C1 segment of cervical spinal cord (tissue), 14 donors: Measurements from ENCODE around the gene TP53I13.

ENCODE experiments used
- DNase-seq, 14 donors: peaks; one replicate each; lab custom pipeline; 2025; lab: John Stamatoyannopoulos, UW

TP53I13 gene

DNA sequence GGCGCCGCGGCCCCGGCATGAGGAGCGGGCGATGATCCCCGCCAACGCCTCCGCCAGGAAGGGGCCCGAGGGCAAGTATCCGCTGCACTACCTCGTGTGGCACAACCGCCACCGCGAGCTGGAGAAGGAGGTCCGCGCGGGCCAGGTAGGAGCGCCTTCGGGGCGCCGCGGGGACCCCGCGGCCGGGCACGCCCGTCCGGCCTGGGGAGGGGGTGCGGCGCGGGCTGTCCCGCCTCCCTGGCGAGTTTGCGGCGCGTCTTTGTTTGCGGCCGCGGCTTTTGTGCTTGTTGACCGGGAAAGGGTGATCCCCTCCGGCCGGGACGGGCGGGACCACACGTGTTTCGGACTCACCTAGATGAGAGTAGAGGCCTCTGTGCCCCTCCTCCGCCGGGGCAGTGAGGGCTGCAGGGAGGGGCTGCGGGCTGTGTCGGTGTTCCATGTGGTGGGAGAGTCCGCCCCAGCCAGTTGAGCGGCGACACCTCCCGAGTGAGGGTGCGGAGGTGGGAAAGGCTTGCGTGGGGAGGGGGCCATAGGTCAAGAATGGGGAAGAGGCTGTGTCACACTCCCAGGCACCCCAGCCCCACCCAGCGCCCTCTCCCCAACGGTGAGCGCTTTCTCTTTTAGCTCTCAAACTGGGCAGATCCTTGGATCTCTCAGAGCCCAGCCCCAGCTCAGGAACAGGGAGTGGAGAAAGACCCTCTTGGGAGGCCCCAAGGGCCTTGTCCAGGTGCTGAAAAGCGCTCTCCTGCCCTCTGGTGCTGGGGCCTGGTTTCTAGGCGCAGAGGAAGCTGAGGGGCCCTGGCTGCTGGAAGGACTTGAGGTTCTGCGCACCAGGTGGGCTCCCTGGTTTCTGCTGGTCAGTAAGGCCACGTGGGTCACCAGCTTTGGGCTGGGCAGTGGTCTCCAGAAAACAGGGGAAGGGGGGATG is 25.4 kb downstream of the TP53I13 start:
- DNase-seq, result peak in 1 of 14 donors; percentile 26

DNA sequence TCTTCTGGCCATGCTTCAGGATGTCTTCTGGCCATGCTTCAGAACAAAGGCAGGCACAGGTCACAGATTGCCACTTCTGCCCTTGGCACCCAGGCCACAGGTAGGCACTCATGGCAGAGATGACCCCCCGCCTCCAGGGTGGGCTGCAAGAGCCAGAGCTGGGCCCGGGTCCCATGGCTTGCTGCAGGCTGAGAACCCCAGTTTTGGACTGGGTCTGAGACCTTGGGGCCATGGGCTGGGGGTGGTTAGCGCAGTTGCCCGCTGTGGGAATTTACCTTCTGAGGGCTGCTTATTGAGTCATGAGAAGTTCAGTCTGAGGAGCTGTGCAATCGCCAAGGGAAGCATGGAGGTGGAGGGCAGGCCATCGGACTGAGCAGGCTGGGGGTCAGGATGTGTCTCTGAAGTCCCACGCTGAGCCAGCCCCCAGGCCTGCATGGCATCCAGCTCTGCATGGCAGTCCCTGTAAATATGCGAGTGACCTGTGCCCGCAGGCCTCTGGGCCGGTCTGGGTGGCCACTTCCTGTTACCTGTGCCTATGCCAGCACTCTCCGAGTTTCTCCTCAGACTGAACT is 26.1 kb downstream of the TP53I13 start:
- no peak for DNase-seq

DNA sequence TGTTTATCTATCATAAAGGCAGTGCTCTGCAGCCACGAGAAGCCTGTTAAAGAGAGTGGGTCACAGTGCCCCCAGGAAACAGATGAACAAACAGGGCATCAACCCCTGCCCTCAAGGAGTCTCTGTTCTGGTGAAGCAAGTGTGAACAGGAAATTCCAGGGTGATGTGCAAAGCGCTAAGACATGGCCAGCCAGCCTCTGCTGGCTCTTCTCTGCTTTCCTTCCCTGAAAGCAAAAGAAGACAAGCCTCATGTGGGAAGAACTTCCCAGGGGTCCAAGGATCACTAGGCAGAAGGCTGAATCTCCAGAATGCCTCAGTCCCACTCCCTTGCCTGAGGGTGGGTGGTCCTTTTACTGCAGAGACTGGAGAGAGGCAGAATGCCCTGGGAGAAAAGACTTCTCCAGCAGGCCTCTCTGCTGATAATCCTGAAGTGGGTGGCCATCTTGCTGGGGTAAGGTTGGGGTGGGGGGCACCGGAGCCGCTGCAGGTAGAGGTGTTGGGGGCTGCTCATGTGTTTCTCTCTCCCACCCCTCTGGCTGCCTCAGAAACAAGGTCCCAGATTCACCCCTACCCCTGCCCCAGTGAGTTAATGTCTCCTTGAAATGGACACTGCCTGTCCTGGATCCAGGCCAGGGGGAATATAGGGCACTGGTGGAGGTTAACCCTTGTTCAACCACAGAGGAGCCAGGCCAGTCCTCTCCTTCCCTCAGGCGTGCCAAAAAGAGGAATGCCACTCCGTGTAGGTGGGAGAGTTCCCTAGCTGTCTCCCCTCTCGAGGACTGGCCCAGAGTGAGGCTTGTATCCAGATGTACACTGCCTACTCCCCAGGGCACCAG is 26.8 kb downstream of the TP53I13 start:
- peak in 1 of 14 donors; percentile 37 for DNase-seq

DNA sequence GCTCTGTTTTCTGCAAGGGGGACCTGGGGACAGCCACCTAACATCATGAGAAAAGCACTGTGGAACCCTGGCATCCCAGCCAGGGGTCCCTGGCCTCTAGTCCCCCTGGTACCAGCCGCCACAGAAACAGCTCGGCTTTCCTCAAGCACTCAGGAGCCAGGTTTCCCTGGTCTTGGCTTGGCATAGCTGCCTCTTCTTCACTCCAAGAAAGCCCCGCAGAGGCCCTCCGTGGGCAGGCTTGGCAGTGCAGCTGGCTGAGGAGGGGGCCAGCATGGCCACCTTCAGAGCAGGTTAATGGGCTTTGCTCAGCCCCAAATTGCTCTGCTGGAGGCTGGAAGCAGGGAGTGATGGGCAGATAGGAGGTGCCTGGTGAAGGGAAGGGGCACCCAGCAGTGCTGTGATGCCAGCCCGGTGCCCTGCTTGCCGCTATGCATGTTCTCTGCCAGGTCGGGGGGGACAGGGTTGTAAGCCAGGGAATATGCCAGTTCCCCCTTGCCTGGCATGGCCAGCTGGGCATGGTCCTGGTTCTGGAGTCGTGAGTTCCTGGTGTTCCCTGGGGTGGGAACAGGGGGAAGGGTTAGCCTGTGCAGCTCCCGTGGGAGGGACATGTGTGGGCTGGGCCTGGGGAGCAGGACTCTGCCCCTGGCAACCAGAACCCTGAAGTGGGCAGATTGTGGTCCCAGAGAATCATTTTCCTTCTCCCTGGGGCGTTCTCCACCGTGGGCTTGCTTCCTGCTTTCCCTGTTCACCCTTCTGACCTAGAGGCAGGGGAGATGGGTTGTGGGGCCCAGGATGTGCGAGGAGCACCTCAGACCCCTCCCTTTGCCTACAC is 27.7 kb downstream of the TP53I13 start:
- DNase-seq, result peak in 1 of 14 donors; percentile 32

DNA sequence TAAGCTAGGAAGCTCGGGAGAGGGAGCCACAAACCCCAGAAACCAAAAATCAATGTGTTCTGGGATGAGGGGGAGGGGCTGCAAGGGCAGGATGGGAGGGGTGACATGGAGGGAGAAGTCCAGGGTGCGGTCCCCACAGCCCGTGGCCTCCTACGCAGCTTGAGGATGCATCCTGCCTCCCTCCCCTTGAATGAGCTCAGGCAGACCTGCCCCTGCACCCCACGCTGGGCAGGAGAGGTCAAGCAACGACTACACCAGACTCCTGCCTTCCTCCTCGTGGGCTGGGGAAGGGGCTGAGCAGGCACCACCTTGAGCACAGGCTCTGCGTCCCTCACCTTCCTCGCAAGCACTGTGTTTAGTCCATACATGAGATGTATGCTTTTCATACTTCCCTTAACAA is 28.3 kb downstream of the TP53I13 start:
- DNase-seq, result no peak

DNA sequence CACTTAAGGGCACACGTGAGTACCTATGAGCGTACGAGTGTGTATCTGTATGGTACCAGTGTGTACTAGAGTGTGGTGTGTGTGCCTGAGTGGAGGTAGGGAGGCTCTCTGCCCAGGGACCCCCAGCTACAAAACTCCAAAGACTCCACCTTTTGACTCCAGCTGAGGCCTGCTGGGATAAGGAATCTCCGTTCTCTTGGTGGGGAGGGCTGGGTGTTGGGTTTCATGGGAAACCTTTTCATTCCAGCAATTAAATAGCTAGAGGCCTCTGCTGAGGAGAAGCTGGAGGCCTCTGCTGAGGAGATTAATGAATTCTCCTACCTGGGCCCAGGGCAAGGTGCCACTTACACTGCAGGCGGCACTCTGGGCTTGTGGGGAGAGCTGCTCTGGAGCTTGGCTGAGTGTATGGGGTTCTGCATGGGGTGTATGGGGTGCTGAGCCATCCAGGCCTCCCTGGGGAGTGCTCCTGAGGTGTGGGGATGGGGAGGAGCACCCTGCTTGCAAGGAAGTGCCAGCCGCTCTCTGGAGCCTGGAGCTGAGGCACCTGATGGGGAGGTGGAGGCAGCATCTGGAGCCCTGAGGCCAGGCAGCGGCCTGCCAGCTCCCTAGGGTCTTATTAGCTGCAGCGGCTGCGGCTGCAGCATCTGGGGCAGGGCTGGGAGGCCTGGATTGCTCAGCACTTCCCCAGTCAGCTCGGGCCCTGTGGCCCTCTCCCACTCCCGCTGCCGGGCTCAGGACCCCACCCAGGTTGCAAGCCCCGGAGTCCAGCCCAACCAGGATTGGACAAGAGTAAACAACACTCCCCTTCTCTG is 29.1 kb downstream of the TP53I13 start:
- peak in 1 of 14 donors; percentile 13 for DNase-seq

DNA sequence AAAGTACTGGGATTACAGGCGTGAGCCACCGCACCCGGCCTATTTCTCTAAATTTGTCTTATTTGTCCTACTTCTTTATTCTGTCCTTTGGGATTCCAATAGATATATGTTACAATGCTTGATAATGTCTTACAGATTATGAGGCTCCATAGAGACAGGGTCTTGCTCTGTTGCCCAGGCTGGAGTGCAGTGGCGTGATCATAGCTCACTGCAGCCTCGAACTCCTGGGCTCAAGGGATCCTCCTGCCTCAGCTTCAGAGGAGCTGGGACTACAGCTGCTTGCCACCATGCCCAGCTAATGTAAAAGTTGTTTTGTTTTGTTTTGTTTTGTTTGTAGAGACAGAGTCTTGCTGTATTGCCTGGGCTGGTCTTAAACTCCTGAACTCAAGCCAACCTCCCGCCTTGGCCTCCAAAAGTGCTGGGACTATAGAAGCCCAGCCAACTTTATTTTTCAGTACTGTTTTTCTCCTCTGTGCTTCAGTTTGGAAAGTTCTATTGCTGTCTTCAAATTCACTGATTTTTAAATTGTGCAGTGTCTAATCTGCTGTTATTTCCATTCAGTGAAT is 34.7 kb downstream of the TP53I13 start:
- DNase-seq, result no peak

DNA sequence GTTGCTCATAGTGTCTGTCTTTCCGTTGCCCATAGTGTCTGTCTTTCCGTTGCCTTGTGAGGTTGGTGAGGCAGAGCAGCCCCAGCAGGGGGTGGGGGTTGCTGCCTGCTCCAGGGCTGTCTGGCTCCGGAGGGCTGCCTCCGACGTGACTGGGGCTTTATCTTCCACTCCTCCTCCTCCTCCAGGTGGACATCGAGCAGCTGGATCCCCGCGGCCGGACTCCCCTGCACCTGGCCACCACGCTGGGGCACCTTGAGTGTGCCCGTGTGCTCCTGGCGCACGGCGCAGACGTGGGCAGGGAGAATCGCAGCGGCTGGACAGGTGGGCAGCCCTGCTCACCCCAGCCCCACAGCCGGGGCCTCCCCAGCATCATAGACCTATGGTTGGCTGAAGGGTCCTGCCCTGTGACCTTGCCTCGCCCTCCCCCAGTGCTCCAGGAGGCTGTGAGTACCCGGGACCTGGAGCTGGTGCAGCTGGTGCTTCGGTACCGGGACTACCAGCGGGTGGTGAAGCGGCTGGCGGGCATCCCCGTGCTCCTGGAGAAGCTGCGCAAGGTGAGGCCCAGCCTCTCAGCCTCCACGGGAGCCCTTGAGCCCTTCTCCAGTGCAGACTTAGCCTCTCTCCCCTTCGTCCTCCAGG is 39.2 kb downstream of the TP53I13 start:
- DNase-seq, result no peak

DNA sequence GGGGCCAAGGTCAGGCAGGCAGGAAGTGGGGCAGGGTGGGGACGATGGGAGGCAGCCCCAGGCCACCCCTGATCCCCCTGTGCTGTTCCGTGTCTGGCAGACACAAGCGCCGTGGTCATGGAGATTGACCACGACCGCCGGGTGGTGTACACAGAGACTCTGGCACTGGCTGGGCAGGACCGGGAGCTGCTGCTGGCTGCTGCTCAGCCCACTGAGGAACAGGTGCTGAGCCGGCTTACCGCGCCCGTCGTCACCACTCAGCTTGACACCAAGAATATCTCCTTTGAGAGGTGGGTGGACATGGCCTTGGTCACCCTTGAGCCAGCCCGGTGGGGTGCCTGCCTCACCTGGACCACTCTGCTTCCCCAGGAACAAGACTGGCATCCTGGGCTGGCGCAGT is 40.5 kb downstream of the TP53I13 start:
- no peak for DNase-seq

DNA sequence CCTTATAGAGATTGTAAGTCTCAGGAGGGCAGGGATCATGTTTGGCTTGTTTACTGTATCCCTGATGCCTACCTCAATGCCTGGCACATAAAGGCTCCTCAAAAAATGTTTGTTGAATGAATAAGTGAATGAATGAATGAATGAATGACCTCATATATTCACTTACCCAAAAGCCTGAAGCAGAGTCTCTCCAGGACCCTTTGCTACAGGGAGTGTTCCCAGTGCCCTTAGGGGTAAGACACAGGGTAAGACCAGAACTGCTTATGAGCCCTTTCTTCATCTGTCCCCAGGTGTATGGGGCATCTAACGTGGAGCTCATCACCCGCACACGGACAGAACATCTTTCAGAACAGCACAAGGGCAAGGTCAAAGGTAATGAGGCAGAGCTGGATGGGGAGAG is 41.9 kb downstream of the TP53I13 start:
- DNase-seq, result no peak

DNA sequence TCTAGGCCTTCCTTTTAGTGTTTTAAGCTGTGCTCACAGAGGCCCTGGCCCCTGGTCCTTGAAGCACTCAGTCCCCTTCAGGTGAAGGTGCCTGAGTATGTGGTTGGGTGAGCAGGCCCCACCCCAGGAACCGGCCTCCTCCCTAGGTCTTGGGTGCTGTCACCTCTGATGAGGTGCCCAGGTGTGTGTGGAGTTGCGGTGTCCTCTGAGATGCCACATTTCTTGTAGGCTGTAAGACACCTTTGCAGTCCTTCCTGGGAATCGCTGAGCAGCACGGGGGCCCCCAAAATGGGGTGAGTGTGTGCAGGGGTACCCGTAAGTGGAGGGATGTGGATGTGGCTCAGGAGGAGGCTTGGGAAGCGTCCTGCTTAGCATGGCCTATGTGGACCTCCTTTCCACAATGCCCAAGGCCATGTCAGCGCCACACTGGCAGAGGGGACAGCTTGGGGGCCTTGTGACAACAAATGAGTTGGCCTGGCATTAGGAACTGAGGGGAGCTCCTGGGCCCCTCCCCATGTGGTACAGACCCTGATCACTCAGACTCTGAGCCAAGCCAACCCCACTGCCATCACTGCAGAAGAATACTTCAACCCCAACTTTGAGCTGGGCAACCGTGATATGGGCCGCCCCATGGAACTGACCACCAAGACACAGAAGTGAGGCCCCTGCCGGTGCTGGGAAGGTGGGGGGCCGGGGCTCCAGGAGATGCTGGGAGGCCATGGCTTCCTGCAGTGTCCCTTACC is 43.0 kb downstream of the TP53I13 start:
- no peak for DNase-seq

DNA sequence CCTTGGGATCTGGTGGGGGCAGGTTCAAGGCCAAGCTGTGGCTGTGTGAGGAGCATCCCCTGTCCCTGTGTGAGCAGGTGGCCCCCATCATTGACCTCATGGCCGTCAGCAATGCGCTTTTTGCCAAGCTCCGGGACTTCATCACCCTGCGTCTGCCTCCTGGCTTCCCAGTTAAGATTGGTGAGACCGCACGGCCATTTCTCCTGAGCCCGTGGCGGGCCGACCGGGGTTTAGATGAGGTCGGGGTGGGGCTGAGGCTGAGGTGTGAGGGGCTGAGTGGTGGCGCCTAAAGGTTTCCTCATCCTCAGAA is 43.5 kb downstream of the TP53I13 start:
- DNase-seq, result no peak

DNA sequence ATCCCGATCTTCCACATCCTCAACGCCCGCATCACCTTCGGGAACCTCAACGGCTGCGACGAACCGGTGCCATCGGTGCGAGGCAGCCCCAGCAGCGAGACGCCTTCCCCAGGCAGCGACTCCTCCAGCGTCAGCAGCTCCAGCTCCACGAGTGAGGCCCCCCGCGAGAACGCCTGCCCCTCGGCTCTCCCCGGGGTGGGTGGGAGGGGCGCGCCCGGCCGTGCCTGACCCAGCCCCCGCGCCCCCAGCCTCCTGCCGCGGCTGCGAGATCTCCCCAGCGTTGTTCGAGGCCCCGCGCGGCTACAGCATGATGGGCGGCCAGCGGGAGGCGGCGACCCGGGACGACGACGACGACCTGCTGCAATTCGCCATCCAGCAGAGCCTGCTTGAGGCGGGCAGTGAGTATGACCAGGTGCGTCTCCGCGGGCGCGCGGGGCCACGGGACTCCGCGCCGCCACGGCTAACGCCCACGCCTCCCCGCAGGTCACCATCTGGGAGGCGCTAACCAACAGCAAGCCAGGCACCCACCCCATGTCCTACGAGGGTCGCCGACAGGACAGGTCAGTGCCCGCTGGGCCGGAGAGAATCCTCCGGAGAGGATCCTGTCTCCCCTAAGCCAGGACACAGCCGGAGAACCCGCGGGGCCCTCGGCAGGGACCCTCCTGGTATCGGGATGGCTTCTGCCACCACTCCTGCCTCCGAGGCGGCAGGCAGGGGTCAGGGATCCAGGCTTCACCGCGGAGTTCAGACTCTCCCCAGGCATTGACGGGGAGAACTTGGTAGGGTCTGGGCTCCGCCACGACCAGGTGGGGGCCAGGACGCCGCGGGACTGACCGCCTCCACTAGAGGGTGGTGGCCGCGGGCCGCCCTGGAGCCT is 44.1 kb downstream of the TP53I13 start:
- no peak for DNase-seq

DNA sequence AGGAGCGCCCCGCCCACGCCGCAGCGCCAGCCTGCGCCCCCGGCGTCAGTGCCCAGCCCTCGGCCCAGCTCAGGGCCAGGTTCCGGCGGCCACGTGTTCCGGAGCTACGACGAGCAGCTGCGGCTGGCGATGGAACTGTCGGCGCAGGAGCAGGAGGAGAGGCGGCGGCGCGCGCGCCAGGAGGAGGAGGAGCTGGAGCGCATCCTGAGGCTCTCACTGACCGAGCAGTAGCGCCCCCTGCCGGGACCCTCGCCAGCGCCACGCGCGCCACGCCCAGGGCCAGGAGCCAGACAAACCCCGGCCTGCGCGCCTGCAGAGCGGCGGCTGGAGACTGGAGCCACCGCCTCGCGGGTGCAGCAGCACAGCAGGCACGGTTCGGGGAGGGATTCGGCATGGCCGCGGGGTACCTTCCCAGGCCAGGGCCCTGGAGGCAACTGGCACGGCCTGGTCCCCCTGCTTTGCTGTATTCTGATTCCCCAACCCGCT is 44.9 kb downstream of the TP53I13 start:
- peak in 13 of 14 donors; percentile 51 to 95 (median 82) for DNase-seq

DNA sequence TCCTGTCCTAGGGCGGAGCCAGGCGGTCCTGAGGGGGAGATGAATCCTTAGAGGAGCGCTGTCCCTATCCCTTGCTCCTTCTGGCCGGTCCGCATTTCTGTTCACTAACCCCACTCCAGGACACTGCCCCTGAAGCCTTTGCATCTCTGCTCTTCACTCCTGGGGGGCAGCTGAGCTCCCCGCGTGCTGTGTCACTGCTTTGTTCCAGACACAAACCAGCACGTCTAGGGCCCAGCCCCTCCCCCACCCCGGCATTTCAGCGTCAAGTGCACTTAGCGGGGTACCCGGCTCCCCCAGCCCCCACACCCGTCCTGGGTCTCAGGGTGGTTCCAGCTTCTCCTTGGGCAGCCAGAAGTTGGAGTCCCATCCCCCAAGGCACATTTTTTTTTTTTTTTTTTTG is 45.4 kb downstream of the TP53I13 start:
- peak in 1 of 14 donors; percentile 64 for DNase-seq

DNA sequence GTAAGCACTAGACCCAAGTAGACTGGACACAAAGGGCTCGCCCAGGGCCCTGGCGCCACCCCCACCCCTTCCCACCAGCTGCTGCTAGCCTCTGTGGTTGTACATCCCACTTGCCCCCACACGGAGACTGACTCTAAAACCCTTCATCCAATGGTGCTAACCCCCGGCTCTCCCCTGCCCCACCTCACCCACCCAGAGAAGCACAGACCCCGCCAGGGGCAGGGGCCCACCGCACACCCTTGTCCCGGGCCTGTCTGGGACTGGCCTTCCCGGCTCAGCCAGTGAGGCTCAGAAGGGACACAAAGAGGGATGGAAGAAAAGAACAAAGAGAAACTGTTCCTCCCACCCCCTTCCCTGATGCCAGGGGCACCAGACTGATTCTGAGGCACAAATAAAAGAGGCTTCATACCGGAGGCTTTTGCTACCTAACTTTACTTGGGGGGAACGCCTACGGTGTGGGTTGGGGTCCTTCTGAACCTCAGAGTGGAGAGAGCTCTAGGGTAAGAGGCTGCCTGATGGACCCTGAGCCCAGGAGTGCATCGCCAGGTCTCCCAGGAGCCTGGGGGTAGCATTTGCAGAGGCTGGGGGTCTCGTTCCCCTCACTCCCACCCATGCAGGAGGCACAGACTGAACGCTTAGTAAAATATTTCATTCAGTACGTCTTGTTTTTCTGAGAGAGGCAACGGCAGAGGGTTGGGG is 46.0 kb downstream of the TP53I13 start:
- DNase-seq, result peak in 5 of 14 donors; percentile 21 to 66 (median 56)

DNA sequence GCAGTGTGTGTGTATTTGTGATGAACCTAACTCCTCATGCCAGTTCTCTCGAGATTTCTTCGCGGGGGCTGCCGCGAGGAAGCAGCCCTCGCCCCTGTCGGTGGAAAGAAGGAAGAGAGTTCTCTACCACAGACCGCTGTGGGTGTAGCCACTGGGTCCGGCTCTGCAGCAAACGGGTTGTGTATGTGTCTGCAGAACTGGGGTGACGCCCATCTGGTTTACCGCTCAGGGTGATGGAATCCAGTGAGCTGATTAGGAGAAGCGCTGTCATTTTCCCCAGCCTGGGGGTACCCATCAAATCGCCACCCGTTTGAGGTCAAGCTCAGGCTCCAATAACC is 46.5 kb downstream of the TP53I13 start:
- peak in 3 of 14 donors; percentile 48 to 70 (median 58) for DNase-seq
